Peyer's patch (tissue), 4 donors: ENCODE results near the gene DGCR6L.
"Not testable (repeated sequence)": the region's sequence is repeated elsewhere in the genome, so short reads cannot be mapped to it uniquely, and the experiment has no call there.

Experiments
- CTCF ChIP-seq, 6 experiments: fragments of 450-650 bp in 4 of 6; fragments of 200-600 bp in 2 of 6; sonication (generic) in 1 of 6; IDR thresholded peaks; one replicate each; pipeline ENCODE4 v1.5.1; 2017 to 2019; ENCODE audit warnings: antibody characterized with exemption in 6 of 6, mild to moderate bottlenecking in 3 of 6, moderate library complexity in 1 of 6
- POLR2A ChIP-seq, 2 donors: fragments of 450-650 bp; IDR thresholded peaks; one replicate each; pipeline ENCODE4 v1.5.1; 2017; ENCODE audit warnings: antibody characterized with exemption in 2 of 2, mild to moderate bottlenecking in 2 of 2, moderate library complexity in 2 of 2

GRCh38 chr22:20306646-20307447 lies 13.0 kb downstream of the DGCR6L start:
- TF ChIP-seq CTCF, POLR2A (IDR thresholded peaks at IDR 0.05): not testable (repeated sequence)
